Naive thymus-derived CD4-positive, alpha-beta T cell (primary cell): ENCODE data around the gene KIAA0232. TPM values are rescaled to one million over a fixed set of nuclear protein-coding genes. Genes with fewer than 3 reads are reported as not detected.
A peak's percentile ranks its signal among the peaks of the same experiment; 100 is the strongest.
"Not testable (repeated sequence)": the region's sequence is repeated elsewhere in the genome, so short reads cannot be mapped to it uniquely, and the experiment has no call there.

Experiments
- ATAC-seq: fragments of 150-1000 bp; cut with Tn5 transposase; 2 replicates; pipeline ENCODE4 v1.10.0; 2021; ENCODE audit warnings: mild to moderate bottlenecking, moderate library complexity
- CTCF ChIA-PET: fragments of 350-600 bp; sonication (Branson Sonifier 250); formaldehyde crosslinking; loops from one replicate; lab custom pipeline; 2021; ENCODE audit warnings: antibody characterized with exemption; lab: Charles Lee
- POLR2A ChIA-PET: fragments of 350-600 bp; sonication (Branson Sonifier 250); formaldehyde crosslinking; loops from one replicate; lab custom pipeline; 2021; ENCODE audit warnings: antibody characterized with exemption, inconsistent platforms; lab: Charles Lee
- DNase-seq, 9 donors: peaks; one replicate each; pipeline versions ENCODE4 v3.0.0 to v3.0.0-alpha.2; 2020 to 2022; ENCODE audit warnings: mixed read lengths in 1 of 9
- H3K27ac ChIP-seq: one replicate; pipeline ENCODE4 v1.7.0; 2013; ENCODE audit warnings: mild to moderate bottlenecking, low read depth, low read length, moderate library complexity
- H3K27me3 ChIP-seq, 2 donors: one replicate each; pipeline ENCODE4 v1.7.0; 2013; ENCODE audit warnings: low read length in 2 of 2, mild to moderate bottlenecking in 2 of 2, moderate library complexity in 2 of 2; ENCODE audit not compliant: control insufficient read depth in 2 of 2, insufficient read depth in 2 of 2
- H3K36me3 ChIP-seq, 3 experiments: 1 replicate in 2 of 3; 2 replicates in 1 of 3; pipeline ENCODE4 v1.7.0; 2013; ENCODE audit warnings: low read length in 3 of 3, mild to moderate bottlenecking in 3 of 3, moderate library complexity in 1 of 3; ENCODE audit not compliant: insufficient read depth in 3 of 3, control insufficient read depth in 2 of 3
- H3K4me1 ChIP-seq, 2 donors: one replicate each; pipeline ENCODE4 v1.7.0; 2013; ENCODE audit warnings: low read length in 2 of 2, mild to moderate bottlenecking in 2 of 2, moderate library complexity in 1 of 2; ENCODE audit not compliant: control insufficient read depth in 2 of 2, insufficient read depth in 2 of 2
- H3K4me3 ChIP-seq: 2 replicates; pipeline ENCODE4 v1.7.0; 2013; ENCODE audit warnings: mild to moderate bottlenecking, low read length
- H3K9me3 ChIP-seq, 3 experiments: 1 replicate in 2 of 3; 2 replicates in 1 of 3; pipeline ENCODE4 v1.7.0; 2013; ENCODE audit warnings: low read length in 3 of 3; ENCODE audit not compliant: control insufficient read depth in 2 of 3
- H3K27ac Mint-ChIP-seq, 9 donors: one replicate each; pipeline ENCODE4 v1.8.0; 2020 to 2022; ENCODE audit warnings: mixed read lengths in 9 of 9, mild to moderate bottlenecking in 8 of 9, moderate library complexity in 5 of 9, inconsistent platforms in 2 of 9
- H3K27me3 Mint-ChIP-seq, 5 donors: one replicate each; pipeline ENCODE4 v1.8.0; 2021 to 2022; ENCODE audit warnings: mixed read lengths in 5 of 5, mild to moderate bottlenecking in 1 of 5
- H3K36me3 Mint-ChIP-seq, 5 donors: one replicate each; pipeline ENCODE4 v1.8.0; 2020 to 2022; ENCODE audit warnings: mixed read lengths in 5 of 5, mild to moderate bottlenecking in 3 of 5, inconsistent platforms in 1 of 5
- H3K4me1 Mint-ChIP-seq, 7 donors: one replicate each; pipeline ENCODE4 v1.8.0; 2020 to 2022; ENCODE audit warnings: mixed read lengths in 7 of 7, mild to moderate bottlenecking in 3 of 7, inconsistent platforms in 1 of 7
- H3K4me3 Mint-ChIP-seq, 10 donors: one replicate each; pipeline ENCODE4 v1.8.0; 2020 to 2022; ENCODE audit warnings: mild to moderate bottlenecking in 10 of 10, mixed read lengths in 10 of 10, moderate library complexity in 6 of 10, inconsistent platforms in 2 of 10
- H3K9me3 Mint-ChIP-seq, 11 donors: one replicate each; pipeline ENCODE4 v1.8.0; 2020 to 2022; ENCODE audit warnings: mixed read lengths in 11 of 11, mild to moderate bottlenecking in 4 of 11, inconsistent platforms in 1 of 11, moderate library complexity in 1 of 11
- intact Hi-C, 2 donors: fragments of 100-400 bp; cut with micrococcal nuclease; formaldehyde crosslinking; loops; one replicate each; pipeline ENCODE4 v1.15.1; 2023
- polyA plus RNA-seq, 2 donors: library from polyadenylated mRNA; unstranded; fragments of 300-500 nt; fragmentation: Illumina TruSeq; gene quantifications; one replicate each; pipeline ENCODE4 v1.2.3, GENCODE V29; 2021
- total RNA-seq, 6 experiments: library from RNA in 5 of 6; stranded (reverse) in 5 of 6; gene quantifications; 1 replicate in 5 of 6; 2 replicates in 1 of 6; pipeline ENCODE4 v1.2.3 and lab custom pipeline; 2021 to 2026

KIAA0232 gene
- total and polyA plus RNA-seq, 7 experiments from 2014 or later: 12.0 to 24.2 (median 17.2) TPM

- Mint-ChIP-seq H3K9me3 (no peaks in the 10 kb centered on the region), H3K27me3 (peaks cover 0 to 9% (median 0%) of the 10 kb centered on the region in 5 donors), H3K36me3 (no peaks in the 10 kb centered on the region), H3K4me3 (no peak overlapping the region), H3K4me1 (peaks cover 0 to 12% (median 9%) of the 10 kb centered on the region in 7 donors), H3K27ac (no peak overlapping the region)
- DNase-seq: no peak
- Histone ChIP-seq H3K27ac (no peak overlapping the region), H3K36me3 (no peaks in the 10 kb centered on the region), H3K27me3 (no peaks in the 10 kb centered on the region), H3K4me1 (peaks cover 0 to 3% of the 10 kb centered on the region in 2 donors), H3K4me3 (no peak overlapping the region), H3K9me3 (no peaks in the 10 kb centered on the region)
- CTCF ChIA-PET: no interaction called here
- POLR2A ChIA-PET: no interaction called here
- no peak for ATAC-seq
- intact Hi-C loops: no loop called here
These were observed 27.3 kb upstream of the KIAA0232 start for GRCh38 chr4:6755088-6755753.

DNA sequence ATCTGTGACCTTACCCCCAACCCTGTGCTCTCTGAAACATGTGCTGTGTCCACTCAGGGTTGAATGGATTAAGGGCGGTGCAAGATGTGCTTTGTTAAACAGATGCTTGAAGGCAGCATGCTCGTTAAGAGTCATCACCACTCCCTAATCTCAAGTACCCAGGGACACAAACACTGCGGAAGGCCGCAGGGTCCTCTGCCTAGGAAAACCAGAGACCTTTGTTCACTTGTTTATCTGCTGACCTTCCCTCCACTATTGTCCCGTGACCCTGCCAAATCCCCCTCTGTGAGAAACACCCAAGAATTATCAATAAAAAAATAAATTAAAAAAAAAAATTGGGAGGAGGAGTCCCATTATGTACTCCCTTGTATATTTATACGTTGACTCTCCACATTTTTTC, 26.2 kb upstream of the KIAA0232 start:
- H3K27ac Mint-ChIP-seq, H3K27me3 Mint-ChIP-seq, H3K9me3 ChIP-seq, H3K4me1 ChIP-seq, H3K36me3 ChIP-seq, H3K36me3 Mint-ChIP-seq, CTCF ChIA-PET, H3K4me3 Mint-ChIP-seq, H3K9me3 Mint-ChIP-seq, H3K4me3 ChIP-seq, H3K27me3 ChIP-seq, DNase-seq, H3K27ac ChIP-seq, ATAC-seq, POLR2A ChIA-PET, intact Hi-C loops: not testable (repeated sequence)
- H3K4me1 Mint-ChIP-seq: peaks cover 0 to 13% (median 7%) of the 10 kb centered on the region in 7 donors

GRCh38 chr4:6758728-6759127, 23.8 kb upstream of the KIAA0232 start:
- Histone ChIP-seq H3K27ac (no peak overlapping the region), H3K27me3 (no peaks in the 10 kb centered on the region), H3K36me3 (no peaks in the 10 kb centered on the region), H3K4me1 (no peaks in the 10 kb centered on the region), H3K4me3 (no peak overlapping the region), H3K9me3 (no peaks in the 10 kb centered on the region)
- Mint-ChIP-seq H3K4me3 (no peak overlapping the region), H3K4me1 (peaks cover 0 to 10% (median 0%) of the 10 kb centered on the region in 7 donors), H3K27me3 (peaks cover 0 to 15% (median 0%) of the 10 kb centered on the region in 5 donors), H3K36me3 (no peaks in the 10 kb centered on the region), H3K27ac (no peak overlapping the region), H3K9me3 (no peaks in the 10 kb centered on the region)
- DNase-seq (no peak), ATAC-seq (no peak)
- ChIA-PET CTCF (no interaction called here), POLR2A (interaction anchor here (0.9 kb wide), 1 partner anchor 9 kb away, joined by 3 read pairs; no protein-coding TSS in a partner anchor)
- intact Hi-C loops: no loop called here

GRCh38 chr4:6760865-6761264, 21.7 kb upstream of the KIAA0232 start:
- H3K27ac ChIP-seq: no peak overlapping the region
- H3K4me1 ChIP-seq: no peaks in the 10 kb centered on the region
- Mint-ChIP-seq H3K27ac (peak overlapping the region in 2 of 9 donors; percentile 10 to 14), H3K27me3 (peaks cover 0 to 24% (median 0%) of the 10 kb centered on the region in 5 donors), H3K9me3 (no peaks in the 10 kb centered on the region), H3K4me3 (peak overlapping the region in 1 of 10 donors; percentile 38), H3K36me3 (no peaks in the 10 kb centered on the region), H3K4me1 (peaks cover 0 to 10% (median 0%) of the 10 kb centered on the region in 7 donors)
- no peak overlapping the region for H3K4me3 ChIP-seq
- DNase-seq (no peak), ATAC-seq (no peak)
- no peaks in the 10 kb centered on the region for H3K9me3 ChIP-seq
- H3K27me3 ChIP-seq: no peaks in the 10 kb centered on the region
- CTCF ChIA-PET: no interaction called here
- intact Hi-C loops: no loop called here
- no peaks in the 10 kb centered on the region for H3K36me3 ChIP-seq
- POLR2A ChIA-PET: interaction anchor here (1.8 kb wide), 1 partner anchor 10 kb away, joined by 6 read pairs; no protein-coding TSS in a partner anchor

DNA sequence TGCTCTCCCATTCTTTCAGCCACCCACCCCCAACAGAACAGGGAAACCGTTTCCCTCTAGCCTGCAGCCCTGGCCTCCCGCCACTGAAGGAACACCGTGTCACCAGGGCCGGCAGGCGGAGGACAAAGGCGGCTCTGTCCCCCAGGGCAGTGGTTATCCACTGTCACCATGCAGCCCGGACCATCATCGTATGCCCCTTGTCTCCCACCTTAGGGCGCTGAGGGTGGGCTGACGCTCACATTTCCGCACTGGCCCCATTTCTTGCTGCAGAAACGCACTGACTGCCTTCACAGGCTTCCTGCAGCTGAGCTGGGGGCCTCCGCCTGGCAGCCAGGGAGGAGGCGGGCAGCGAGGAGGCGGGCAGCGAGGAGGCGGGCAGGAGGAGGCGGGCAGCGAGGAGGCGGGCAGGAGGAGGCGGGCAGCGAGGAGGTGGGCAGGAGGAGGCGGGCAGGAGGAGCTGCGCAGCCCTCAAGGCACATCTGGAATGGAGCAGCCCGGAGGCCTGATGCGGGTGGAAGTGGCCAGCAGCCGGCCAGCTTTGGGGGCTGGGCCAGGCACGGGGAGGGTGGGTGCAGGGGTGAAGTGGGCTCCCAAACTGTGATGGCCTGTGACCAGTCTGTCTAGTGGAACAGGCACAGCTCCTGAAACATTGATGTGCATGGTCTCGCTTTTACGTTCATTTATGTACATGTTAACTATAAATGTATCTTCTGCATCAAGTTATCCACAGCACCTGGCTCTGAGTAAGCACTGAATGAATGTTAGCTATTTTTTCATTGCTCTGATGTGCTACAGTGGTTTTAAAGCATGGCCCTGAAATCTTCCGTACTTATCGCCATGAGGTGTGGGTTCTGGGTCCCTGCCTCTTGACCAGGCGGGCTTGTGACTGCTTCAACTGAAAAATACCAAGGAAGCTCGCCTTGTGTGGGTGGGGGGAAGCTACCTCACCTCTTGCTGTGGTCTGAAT, 20.6 kb upstream of the KIAA0232 start:
- ATAC-seq: peak; percentile 32
- CTCF ChIA-PET: no interaction called here
- peak overlapping the region in 1 of 9 donors; percentile 10 for H3K27ac Mint-ChIP-seq
- Histone ChIP-seq H3K4me1 (no peaks in the 10 kb centered on the region), H3K9me3 (no peaks in the 10 kb centered on the region), H3K27ac (no peak overlapping the region), H3K36me3 (no peaks in the 10 kb centered on the region), H3K4me3 (no peak overlapping the region), H3K27me3 (no peaks in the 10 kb centered on the region)
- no peaks in the 10 kb centered on the region for H3K9me3 Mint-ChIP-seq
- no peaks in the 10 kb centered on the region for H3K36me3 Mint-ChIP-seq
- intact Hi-C loops: no loop called here
- POLR2A ChIA-PET: interaction anchor here (1.8 kb wide), 1 partner anchor 11 kb away, joined by 6 read pairs; no protein-coding TSS in a partner anchor
- peaks cover 0 to 31% (median 0%) of the 10 kb centered on the region in 5 donors for H3K27me3 Mint-ChIP-seq
- no peak for DNase-seq
- H3K4me1 Mint-ChIP-seq: peaks cover 0 to 16% (median 3%) of the 10 kb centered on the region in 7 donors
- peak overlapping the region in 7 of 10 donors; percentile 12 to 69 (median 31) for H3K4me3 Mint-ChIP-seq

- POLR2A ChIA-PET: no interaction called here
- no peak overlapping the region for H3K4me3 Mint-ChIP-seq
- H3K4me1 Mint-ChIP-seq: peaks cover 0 to 18% (median 3%) of the 10 kb centered on the region in 7 donors
- H3K36me3 Mint-ChIP-seq: no peaks in the 10 kb centered on the region
- H3K27me3 Mint-ChIP-seq: peaks cover 0 to 26% (median 0%) of the 10 kb centered on the region in 5 donors
- Histone ChIP-seq H3K27ac (no peak overlapping the region), H3K27me3 (no peaks in the 10 kb centered on the region), H3K4me1 (peaks cover 0 to 3% of the 10 kb centered on the region in 2 donors), H3K4me3 (no peak overlapping the region), H3K36me3 (no peaks in the 10 kb centered on the region), H3K9me3 (no peaks in the 10 kb centered on the region)
- peak overlapping the region in 1 of 9 donors; percentile 57 for H3K27ac Mint-ChIP-seq
- ATAC-seq (no peak), DNase-seq (no peak)
- CTCF ChIA-PET: interaction anchor here (0.6 kb wide), 1 partner anchor 38 kb away, joined by 4 read pairs; no protein-coding TSS in a partner anchor
- intact Hi-C loops: no loop called here
- H3K9me3 Mint-ChIP-seq: no peaks in the 10 kb centered on the region
These were observed 19.1 kb upstream of the KIAA0232 start for GRCh38 chr4:6763330-6763851.
